Transverse colon (tissue), 4 donors: ENCODE measurements around the gene TMEM240. TPM values are rescaled to one million over a fixed set of nuclear protein-coding genes. Genes with fewer than 3 reads are reported as not detected.

ENCODE experiments used
- DNase-seq: peaks from one replicate; pipeline ENCODE4 v3.0.0-alpha.2; 2019
- H3K27ac ChIP-seq, 4 donors: fragments of 200-600 bp; sonication (generic); 2 replicates each; pipeline ENCODE4 v1.5.1; 2016 to 2018; ENCODE audit warnings: inconsistent platforms in 4 of 4
- H3K27me3 ChIP-seq: fragments of 200-600 bp; sonication (generic); 2 replicates; pipeline ENCODE4 v1.5.1; 2017; ENCODE audit warnings: inconsistent platforms
- H3K36me3 ChIP-seq, 4 donors: fragments of 200-600 bp; sonication (generic); 2 replicates each; pipeline ENCODE4 v1.5.1; 2017 to 2019; ENCODE audit warnings: inconsistent platforms in 4 of 4
- H3K4me1 ChIP-seq, 4 donors: fragments of 200-600 bp; sonication (generic); 2 replicates each; pipeline ENCODE4 v1.5.1; 2017 to 2020; ENCODE audit warnings: inconsistent platforms in 4 of 4
- H3K4me3 ChIP-seq, 4 donors: fragments of 200-600 bp; sonication (generic); 1 replicate in 1 of 4; 2 replicates in 3 of 4; pipeline versions ENCODE4 v1.5.1 to v1.6.1; 2017 to 2019; ENCODE audit warnings: inconsistent platforms in 4 of 4
- H3K9me3 ChIP-seq, 2 donors: fragments of 200-600 bp; sonication (generic); 2 replicates each; pipeline ENCODE4 v1.5.1; 2017 to 2019; ENCODE audit warnings: inconsistent platforms in 2 of 2
- CTCF ChIP-seq, 5 experiments: fragments of 200-600 bp in 3 of 5; fragments of 450-650 bp in 2 of 5; sonication (generic) in 3 of 5; IDR thresholded peaks; 1 replicate in 2 of 5; 2 replicates in 3 of 5; pipeline ENCODE4 v1.5.1; 2016 to 2017; ENCODE audit warnings: antibody characterized with exemption in 5 of 5, inconsistent platforms in 3 of 5, mild to moderate bottlenecking in 2 of 5, moderate library complexity in 1 of 5
- EP300 ChIP-seq: sonication (generic); formaldehyde crosslinking; IDR thresholded peaks from one replicate; pipeline ENCODE4 v1.6.1; 2017; ENCODE audit warnings: antibody characterized with exemption, low read depth
- POLR2A ChIP-seq: fragments of 450-650 bp; IDR thresholded peaks from one replicate; pipeline ENCODE4 v1.6.1; 2016; ENCODE audit warnings: antibody characterized with exemption, mild to moderate bottlenecking, moderate library complexity
- POLR2AphosphoS5 ChIP-seq, 3 donors: sonication (generic); formaldehyde crosslinking; IDR thresholded peaks; one replicate each; pipeline ENCODE4 v1.6.1; 2016; ENCODE audit warnings: antibody characterized with exemption in 3 of 3
- WGBS, 2 donors: methylation state at CpG; one replicate each; pipeline ENCODE4 v1.1.5; 2018; ENCODE audit warnings: low coverage in 1 of 2; 5-methylcytosine and 5-hydroxymethylcytosine counted together
- in situ Hi-C, 4 donors: fragments of 200-750 bp; cut with MboI; loops; one replicate each; pipeline versions ENCODE4 v1.15.0 to v1.15.1; 2017; ENCODE audit warnings: low sequenced_read_pairs in 3 of 4, low pct_ligation_motif_present in 1 of 4, low pct_unique_long_range_greater_than_20kb in 1 of 4
- intact Hi-C: fragments of 100-400 bp; cut with DNase I; formaldehyde crosslinking; loops from one replicate; pipeline ENCODE4 v1.15.1; 2023; ENCODE audit warnings: low total_unique reads
- total RNA-seq, 4 donors: library from RNA; depleted of rRNA; stranded (reverse); fragments of >200 nt; gene quantifications; one replicate each; pipeline ENCODE4 v1.1.0, GENCODE V29; 2016

TMEM240 gene
- 10 to 100 TPM in 1 of 4 donors, 1 to 10 TPM in 2, not detected in 1; 3.8 to 27.3 (median 4.2) TPM for total RNA-seq

GRCh38 chr1:1540090-1540817, at the start of gene TMEM240:
TMEM240 (minus strand) TSS chr1:1540624; CDS start chr1:1540346, 278 bp downstream.
- WGBS, 2 donors, result 2% methylated on average over 35 of the region's 100 CpGs; no CpG with 5 or more reads in 1 of the 2 donors

GRCh38 chr1:1583347-1584010, 43.1 kb upstream of the TMEM240 start:
- intact Hi-C loops, result no loop called here
- in situ Hi-C loops, result no loop called here
- H3K9me3 ChIP-seq, result no peaks in the 10 kb centered on the region
- H3K27ac ChIP-seq, result no peak overlapping the region
- H3K27me3 ChIP-seq, result peaks cover 65% of the 10 kb centered on the region
- H3K36me3 ChIP-seq, result no peaks in the 10 kb centered on the region
- no peak for TF ChIP-seq POLR2AphosphoS5 (IDR thresholded peaks at IDR 0.05)
- no peak for TF ChIP-seq EP300
- TF ChIP-seq CTCF (IDR thresholded peaks at IDR 0.05), result no peak
- no peak for TF ChIP-seq POLR2A
- WGBS, 2 donors, result 65 to 89% methylated on average over 4 to 23 of the region's 23 CpGs
- no peak for DNase-seq
- no peak overlapping the region for H3K4me3 ChIP-seq
- H3K4me1 ChIP-seq, result no peaks in the 10 kb centered on the region

More at GRCh38 chr1:1540090-1540817, at the start of gene TMEM240:
- H3K9me3 ChIP-seq, result no peaks in the 10 kb centered on the region
- no peaks in the 10 kb centered on the region for H3K36me3 ChIP-seq
- intact Hi-C loops (no loop called here), in situ Hi-C loops (no loop called here)
- peak within 1 kb of the TSS; percentile 37 to 86 (median 64) for H3K27ac ChIP-seq
- peaks cover 5 to 19% (median 12%) of the 10 kb centered on the region in 4 donors for H3K4me1 ChIP-seq
- DNase-seq, result peak; percentile 68
- TF ChIP-seq EP300 (no peak), POLR2AphosphoS5 (IDR thresholded peaks at IDR 0.05) (no peak), POLR2A (no peak), CTCF (IDR thresholded peaks at IDR 0.05) (no peak)
- peak within 1 kb of the TSS; percentile 45 to 61 (median 50) for H3K4me3 ChIP-seq
- peaks cover 9% of the 10 kb centered on the region for H3K27me3 ChIP-seq

DNA sequence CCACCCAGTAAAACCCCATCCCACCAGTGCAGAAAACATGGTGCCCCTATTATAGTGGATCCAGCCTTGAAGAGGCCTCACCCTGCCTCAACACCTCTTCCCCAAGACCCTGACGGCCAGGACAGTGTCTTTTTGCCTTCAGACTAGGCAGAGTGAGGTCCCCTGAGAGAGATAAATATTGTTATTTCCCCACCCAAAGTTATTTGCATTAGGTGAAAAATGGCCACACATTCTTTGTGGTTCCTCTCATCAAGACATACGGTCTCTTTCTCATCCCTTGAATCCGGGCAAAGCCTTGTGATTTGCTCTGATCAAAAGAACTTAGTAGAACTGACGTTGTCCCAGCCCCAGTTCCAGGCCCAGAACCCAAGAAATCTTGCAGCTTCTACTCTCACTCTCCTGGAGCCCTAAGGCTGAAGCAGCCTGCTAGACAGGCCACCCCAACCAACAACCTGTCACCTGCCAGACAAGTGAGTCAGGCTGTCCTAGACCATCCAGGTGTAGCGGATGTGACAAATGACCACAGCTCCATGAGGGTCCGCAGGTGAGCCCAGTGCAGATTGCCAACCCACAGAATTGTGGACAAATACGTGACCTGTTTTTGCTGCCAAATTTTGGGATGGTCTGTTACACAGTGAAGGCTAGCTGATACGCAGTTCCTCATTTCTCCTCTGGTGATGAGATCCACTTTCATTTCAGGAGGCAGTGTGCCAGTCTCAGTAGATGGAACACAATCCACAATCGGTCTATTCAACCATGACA, 42.3 kb upstream of the TMEM240 start:
- intact Hi-C loops (no loop called here), in situ Hi-C loops (no loop called here)
- no peak for DNase-seq
- Histone ChIP-seq H3K9me3 (no peaks in the 10 kb centered on the region), H3K36me3 (no peaks in the 10 kb centered on the region), H3K4me1 (no peaks in the 10 kb centered on the region), H3K4me3 (no peak overlapping the region), H3K27me3 (peaks cover 61% of the 10 kb centered on the region), H3K27ac (no peak overlapping the region)
- 56 to 69% methylated on average over 2 to 9 of the region's 9 CpGs for WGBS, 2 donors
- TF ChIP-seq POLR2AphosphoS5 (IDR thresholded peaks at IDR 0.05) (no peak), EP300 (no peak), CTCF (IDR thresholded peaks at IDR 0.05) (no peak), POLR2A (no peak)
